H9 (cell line): ENCODE results near the gene UBN2. TPM values are rescaled to one million over a fixed set of nuclear protein-coding genes. Genes with fewer than 3 reads are reported as not detected.

Experiments used
- DNase-seq: peaks from one replicate; pipeline ENCODE4 v3.0.0-alpha.2; 2017
- H2AFZ ChIP-seq: one replicate; pipeline ENCODE4 v1.6.1; 2013; ENCODE audit warnings: mild to moderate bottlenecking, low read length, control low read depth, moderate library complexity
- H2AK5ac ChIP-seq: 2 replicates; pipeline ENCODE4 v1.6.1; 2013; ENCODE audit warnings: low read length, control low read depth, mixed read lengths; ENCODE audit not compliant: insufficient read length
- H2BK120ac ChIP-seq: one replicate; pipeline ENCODE4 v1.6.1; 2013; ENCODE audit warnings: low read depth, mild to moderate bottlenecking, low read length, control low read depth, inconsistent platforms; ENCODE audit not compliant: poor library complexity, severe bottlenecking
- H2BK12ac ChIP-seq: 2 replicates; pipeline ENCODE4 v1.6.1; 2013; ENCODE audit warnings: low read length, control low read depth, mixed read lengths, low read depth; ENCODE audit not compliant: insufficient read length
- H2BK15ac ChIP-seq: 2 replicates; pipeline ENCODE4 v1.6.1; 2013; ENCODE audit warnings: low read depth, low read length, control low read depth
- H2BK20ac ChIP-seq: one replicate; pipeline ENCODE4 v1.6.1; 2013; ENCODE audit warnings: low read depth, mild to moderate bottlenecking, low read length, control low read depth, inconsistent platforms; ENCODE audit not compliant: poor library complexity, severe bottlenecking
- H2BK5ac ChIP-seq: 2 replicates; pipeline ENCODE4 v1.6.1; 2013; ENCODE audit warnings: low read length, control low read depth, mixed read lengths; ENCODE audit not compliant: insufficient read length
- H3K14ac ChIP-seq: 2 replicates; pipeline ENCODE4 v1.6.1; 2013; ENCODE audit warnings: low read length, control low read depth; ENCODE audit not compliant: insufficient read depth
- H3K18ac ChIP-seq: 2 replicates; pipeline ENCODE4 v1.6.1; 2013; ENCODE audit warnings: low read depth, mild to moderate bottlenecking, mixed read lengths, low read length, control low read depth; ENCODE audit not compliant: insufficient read length
- H3K23ac ChIP-seq: 2 replicates; pipeline ENCODE4 v1.6.1; 2013; ENCODE audit warnings: low read length, control low read depth, mixed read lengths, low read depth; ENCODE audit not compliant: insufficient read length
- H3K23me2 ChIP-seq: 2 replicates; pipeline ENCODE4 v1.6.1; 2013; ENCODE audit warnings: low read depth, mild to moderate bottlenecking, mixed read lengths, low read length, control low read depth; ENCODE audit not compliant: insufficient read length, poor library complexity, severe bottlenecking
- H3K27ac ChIP-seq: 2 replicates; pipeline ENCODE4 v1.5.1; 2013; ENCODE audit warnings: low read length, control low read depth, mixed read lengths, low read depth; ENCODE audit not compliant: insufficient read length
- H3K27me3 ChIP-seq: 2 replicates; pipeline ENCODE4 v1.6.1; 2013; ENCODE audit warnings: low read length, control low read depth, inconsistent platforms; ENCODE audit not compliant: insufficient read depth
- H3K4ac ChIP-seq: 2 replicates; pipeline ENCODE4 v1.6.1; 2013; ENCODE audit warnings: low read depth, mild to moderate bottlenecking, control low read depth, inconsistent platforms, low read length, moderate library complexity
- H3K4me1 ChIP-seq: 2 replicates; pipeline ENCODE4 v1.6.1; 2013; ENCODE audit warnings: low read length, control low read depth, inconsistent platforms; ENCODE audit not compliant: insufficient read depth
- H3K4me2 ChIP-seq: 2 replicates; pipeline ENCODE4 v1.6.1; 2013; ENCODE audit warnings: low read length, control low read depth, mixed read lengths; ENCODE audit not compliant: insufficient read length, insufficient read depth
- H3K56ac ChIP-seq: 2 replicates; pipeline ENCODE4 v1.6.1; 2013; ENCODE audit warnings: low read depth, mild to moderate bottlenecking, mixed read lengths, low read length, control low read depth; ENCODE audit not compliant: insufficient read length
- H3K79me1 ChIP-seq: 2 replicates; pipeline ENCODE4 v1.6.1; 2013; ENCODE audit warnings: low read depth, mild to moderate bottlenecking, moderate library complexity, low read length, control low read depth, inconsistent platforms; ENCODE audit not compliant: insufficient read depth, poor library complexity, severe bottlenecking
- H3K79me2 ChIP-seq: 2 replicates; pipeline ENCODE4 v1.6.1; 2013; ENCODE audit warnings: low read length, control low read depth, inconsistent platforms; ENCODE audit not compliant: insufficient read depth
- H3K9ac ChIP-seq: 2 replicates; pipeline ENCODE4 v1.6.1; 2013; ENCODE audit warnings: low read length, control low read depth, mixed read lengths; ENCODE audit not compliant: insufficient read length; ENCODE audit errors: extremely low read depth
- H3K9me3 ChIP-seq: one replicate; pipeline ENCODE4 v1.6.1; 2013; ENCODE audit warnings: low read depth, low read length, inconsistent platforms; ENCODE audit not compliant: control insufficient read depth
- H3T11ph ChIP-seq: one replicate; pipeline ENCODE4 v1.6.1; 2013; ENCODE audit warnings: mild to moderate bottlenecking, low read length, control low read depth, inconsistent platforms
- H4K20me1 ChIP-seq: one replicate; pipeline ENCODE4 v1.6.1; 2013; ENCODE audit not compliant: control insufficient read depth, insufficient read length, insufficient read depth
- H4K5ac ChIP-seq: 2 replicates; pipeline ENCODE4 v1.6.1; 2013; ENCODE audit warnings: low read depth, mild to moderate bottlenecking, mixed read lengths, low read length, control low read depth; ENCODE audit not compliant: insufficient read length
- H4K8ac ChIP-seq: replicated peaks from 2 replicates; pipeline ENCODE4 v1.6.1; 2013; ENCODE audit warnings: low read length, control low read depth, mixed read lengths, low read depth; ENCODE audit not compliant: insufficient read length
- H4K91ac ChIP-seq: 2 replicates; pipeline ENCODE4 v1.6.1; 2013; ENCODE audit warnings: low read depth, mild to moderate bottlenecking, moderate library complexity, mixed read lengths, low read length, control low read depth; ENCODE audit not compliant: insufficient read length
- H3K27ac Mint-ChIP-seq, 3 experiments: 2 replicates in 2 of 3; 3 replicates in 1 of 3; pipeline ENCODE4 v1.8.0; 2020 to 2021; ENCODE audit warnings: mixed read lengths in 3 of 3, mild to moderate bottlenecking in 1 of 3, moderate library complexity in 1 of 3
- H3K27me3 Mint-ChIP-seq: 2 replicates; pipeline ENCODE4 v1.8.0; 2021; ENCODE audit warnings: low read depth, mild to moderate bottlenecking, moderate library complexity, mixed read lengths
- H3K36me3 Mint-ChIP-seq, 3 experiments: 2 replicates in 2 of 3; 3 replicates in 1 of 3; pipeline ENCODE4 v1.8.0; 2020 to 2021; ENCODE audit warnings: low read depth in 3 of 3, mixed read lengths in 3 of 3; ENCODE audit not compliant: insufficient read depth in 1 of 3
- H3K4me1 Mint-ChIP-seq, 2 experiments: 2 replicates each; pipeline ENCODE4 v1.8.0; 2020; ENCODE audit warnings: mixed read lengths in 2 of 2
- H3K4me3 Mint-ChIP-seq, 2 experiments: 2 replicates in 1 of 2; 3 replicates in 1 of 2; pipeline ENCODE4 v1.8.0; 2020 to 2021; ENCODE audit warnings: mild to moderate bottlenecking in 2 of 2, mixed read lengths in 2 of 2, moderate library complexity in 1 of 2
- H3K9me3 Mint-ChIP-seq, 2 experiments: 2 replicates in 1 of 2; 3 replicates in 1 of 2; pipeline ENCODE4 v1.8.0; 2020; ENCODE audit warnings: mild to moderate bottlenecking in 2 of 2, mixed read lengths in 2 of 2, moderate library complexity in 1 of 2
- WGBS: extraction: QIAGEN DNeasy Blood & Tissue Kit; methylation state at CpG from one replicate; pipeline ENCODE4 v1.1.7; 2013; ENCODE audit warnings: missing lambda C conversion rate, low lambda C conversion rate, mixed read lengths; ENCODE audit not compliant: insufficient read length; ENCODE audit errors: extremely low coverage; 5-methylcytosine and 5-hydroxymethylcytosine counted together
- total RNA-seq: library from RNA; stranded (reverse); gene quantifications from 2 replicates; pipeline ENCODE4 v1.2.1, GENCODE V29; 2021
- TF ChIP-seq, protein P1 (sequence below): fragments of 200-600 bp; sonication (generic); conservative IDR thresholded peaks from 3 replicates; pipeline ENCODE4 v1.8.0; 2021; ENCODE audit warnings: antibody characterized with exemption, mild to moderate bottlenecking

UBN2 gene
- total RNA-seq, 1 experiment from 2014 or later = 27.6 TPM

GRCh38 chr7:139341776-139342226 is 110.8 kb downstream of the UBN2 start:
- H3K23ac ChIP-seq = no peak overlapping the region
- H3K9me3 ChIP-seq = no peaks in the 10 kb centered on the region
- H3K23me2 ChIP-seq = peaks cover 3% of the 10 kb centered on the region
- H2BK5ac ChIP-seq = no peak overlapping the region
- H3K14ac ChIP-seq = peak overlapping the region; percentile 79; the same call in 1 of the 2 replicates
- no peak for DNase-seq
- no peak overlapping the region for H4K91ac ChIP-seq
- peak overlapping the region; percentile 22; the same call in 1 of the 2 replicates for H3K4ac ChIP-seq
- no peaks in the 10 kb centered on the region for H3K79me1 ChIP-seq
- H2AFZ ChIP-seq = no peak overlapping the region
- H3K9ac ChIP-seq = peak overlapping the region; percentile 70
- peak overlapping the region; percentile 98 for H4K8ac ChIP-seq
- H3K27ac Mint-ChIP-seq = peak overlapping the region; percentile 99 to 100 (median 100)
- H3T11ph ChIP-seq = peak overlapping the region; percentile 94
- H4K20me1 ChIP-seq = no peaks in the 10 kb centered on the region
- H2AK5ac ChIP-seq = no peak overlapping the region
- H3K79me2 ChIP-seq = no peaks in the 10 kb centered on the region
- no peak overlapping the region for H3K56ac ChIP-seq
- H3K27me3 ChIP-seq = no peaks in the 10 kb centered on the region
- H3K4me1 Mint-ChIP-seq = peaks cover 7 to 11% of the 10 kb centered on the region in 2 experiments
- peak overlapping the region; percentile 76 for H3K18ac ChIP-seq
- H3K4me2 ChIP-seq = peak overlapping the region; percentile 84
- peak overlapping the region; percentile 91 to 95 for H3K4me3 Mint-ChIP-seq
- H2BK20ac ChIP-seq = no peak overlapping the region
- no peak overlapping the region for H4K5ac ChIP-seq
- H2BK120ac ChIP-seq = no peak overlapping the region
- peak overlapping the region; percentile 99 for H3K27ac ChIP-seq
- TF ChIP-seq, protein P1, sequence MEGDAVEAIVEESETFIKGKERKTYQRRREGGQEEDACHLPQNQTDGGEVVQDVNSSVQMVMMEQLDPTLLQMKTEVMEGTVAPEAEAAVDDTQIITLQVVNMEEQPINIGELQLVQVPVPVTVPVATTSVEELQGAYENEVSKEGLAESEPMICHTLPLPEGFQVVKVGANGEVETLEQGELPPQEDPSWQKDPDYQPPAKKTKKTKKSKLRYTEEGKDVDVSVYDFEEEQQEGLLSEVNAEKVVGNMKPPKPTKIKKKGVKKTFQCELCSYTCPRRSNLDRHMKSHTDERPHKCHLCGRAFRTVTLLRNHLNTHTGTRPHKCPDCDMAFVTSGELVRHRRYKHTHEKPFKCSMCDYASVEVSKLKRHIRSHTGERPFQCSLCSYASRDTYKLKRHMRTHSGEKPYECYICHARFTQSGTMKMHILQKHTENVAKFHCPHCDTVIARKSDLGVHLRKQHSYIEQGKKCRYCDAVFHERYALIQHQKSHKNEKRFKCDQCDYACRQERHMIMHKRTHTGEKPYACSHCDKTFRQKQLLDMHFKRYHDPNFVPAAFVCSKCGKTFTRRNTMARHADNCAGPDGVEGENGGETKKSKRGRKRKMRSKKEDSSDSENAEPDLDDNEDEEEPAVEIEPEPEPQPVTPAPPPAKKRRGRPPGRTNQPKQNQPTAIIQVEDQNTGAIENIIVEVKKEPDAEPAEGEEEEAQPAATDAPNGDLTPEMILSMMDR = no peak
- peaks cover 10 to 14% of the 10 kb centered on the region in 2 experiments; a peak in 4 of 5 replicates for H3K9me3 Mint-ChIP-seq
- WGBS = no CpG with 5 or more reads among the region's 9 CpGs
- H2BK15ac ChIP-seq = no peak overlapping the region
- no peaks in the 10 kb centered on the region for H3K4me1 ChIP-seq
- H3K27me3 Mint-ChIP-seq = peaks cover 9% of the 10 kb centered on the region; the same call in 1 of the 2 replicates
- H3K36me3 Mint-ChIP-seq = peaks cover 5 to 30% (median 19%) of the 10 kb centered on the region in 3 experiments; a peak in 6 of 7 replicates
- no peak overlapping the region for H2BK12ac ChIP-seq
